PC-3 (cell line): ENCODE measurements around the gene ABCA2. TPM values are rescaled to one million over a fixed set of nuclear protein-coding genes. Genes with fewer than 3 reads are reported as not detected.

ENCODE experiments used
- ATAC-seq: fragments of 200-7000 bp; cut with Tn5 transposase; 2 replicates; pipeline ENCODE4 v1.9.1; 2020; ENCODE audit warnings: mild to moderate bottlenecking, moderate library complexity
- BruUV-seq: library from RNA; stranded (reverse); fragments of 400-500 nt; replicated peaks from 2 replicates; lab custom pipeline; 2021; lab: Mats Ljungman, UMichigan
- CTCF ChIA-PET: fragments of 300-600 bp; sonication (Branson Sonifier 250); formaldehyde crosslinking; loops from one replicate; lab custom pipeline; 2022; ENCODE audit warnings: antibody characterized with exemption; lab: Charles Lee
- POLR2A ChIA-PET: fragments of 300-600 bp; sonication (Branson Sonifier 250); formaldehyde crosslinking; loops from one replicate; lab custom pipeline; 2022; ENCODE audit warnings: antibody characterized with exemption; ENCODE audit not compliant: unreplicated experiment; lab: Charles Lee
- DNase-seq: peaks from one replicate; pipeline ENCODE4 v3.0.0-alpha.2; 2015
- H2AFZ ChIP-seq: fragments of 300-600 bp; sonication (generic); 2 replicates; pipeline ENCODE4 v1.6.0; 2016; ENCODE audit warnings: antibody characterized with exemption, low read length
- H3F3A ChIP-seq: fragments of 300-600 bp; sonication (generic); one replicate; pipeline ENCODE4 v1.6.0; 2017; ENCODE audit warnings: antibody characterized with exemption, low read length, control low read depth, mild to moderate bottlenecking; ENCODE audit not compliant: unreplicated experiment
- H3K27ac ChIP-seq: fragments of 300-600 bp; sonication (generic); 2 replicates; pipeline ENCODE4 v1.5.1; 2016; ENCODE audit warnings: mild to moderate bottlenecking, low read length
- H3K27me3 ChIP-seq: fragments of 300-600 bp; sonication (generic); 2 replicates; pipeline ENCODE4 v1.6.1; 2016; ENCODE audit warnings: low read length, mixed read lengths
- H3K36me3 ChIP-seq: fragments of 300-600 bp; sonication (generic); 2 replicates; pipeline ENCODE4 v1.6.1; 2016; ENCODE audit warnings: low read depth, mixed run types, low read length, mixed read lengths
- H3K4me1 ChIP-seq: fragments of 300-600 bp; sonication (generic); 2 replicates; pipeline ENCODE4 v1.5.1; 2016; ENCODE audit warnings: low read length; ENCODE audit not compliant: insufficient read depth
- H3K4me2 ChIP-seq: fragments of 300-600 bp; sonication (generic); 2 replicates; pipeline ENCODE4 v1.6.0; 2016; ENCODE audit warnings: low read length
- H3K4me3 ChIP-seq: fragments of 300-600 bp; sonication (generic); 2 replicates; pipeline ENCODE4 v1.5.1; 2016; ENCODE audit warnings: mild to moderate bottlenecking, low read length, mixed read lengths
- H3K79me2 ChIP-seq: fragments of 300-600 bp; sonication (generic); 2 replicates; pipeline ENCODE4 v1.6.1; 2017; ENCODE audit warnings: low read length, mixed read lengths
- H3K9ac ChIP-seq: fragments of 300-600 bp; sonication (generic); 2 replicates; pipeline ENCODE4 v1.6.0; 2016; ENCODE audit warnings: mild to moderate bottlenecking, low read length
- H3K9me2 ChIP-seq: fragments of 300-600 bp; sonication (generic); replicated peaks from 2 replicates; pipeline ENCODE4 v1.6.1; 2016; ENCODE audit warnings: mixed run types, low read length, mixed read lengths
- H3K9me3 ChIP-seq: fragments of 300-600 bp; sonication (generic); 2 replicates; pipeline ENCODE4 v1.6.1; 2016; ENCODE audit warnings: low read length, mixed read lengths
- H4K20me1 ChIP-seq: fragments of 300-600 bp; sonication (generic); 2 replicates; pipeline ENCODE4 v1.6.1; 2016; ENCODE audit warnings: low read length, mixed read lengths
- EZH2 ChIP-seq: fragments of 300-600 bp; sonication (generic); IDR thresholded peaks from one replicate; pipeline ENCODE4 v1.6.1; 2017; ENCODE audit warnings: antibody characterized with exemption, mild to moderate bottlenecking, low read length; ENCODE audit not compliant: unreplicated experiment
- EZH2phosphoT487 ChIP-seq: fragments of 300-600 bp; sonication (generic); IDR thresholded peaks from 2 replicates; pipeline ENCODE4 v1.6.1; 2018; ENCODE audit warnings: mild to moderate bottlenecking, antibody characterized with exemption, low read length, borderline replicate concordance
- intact Hi-C: fragments of 100-400 bp; cut with micrococcal nuclease; formaldehyde crosslinking; loops from 2 replicates; pipeline ENCODE4 v1.9.0; 2023
- total RNA-seq: library from RNA; depleted of rRNA; stranded (reverse); fragments of >200 nt; gene quantifications from 2 replicates; pipeline ENCODE4 v1.2.3, GENCODE V29; 2014
- TF ChIP-seq, protein P1 (sequence below): fragments of 300-600 bp; sonication (generic); conservative IDR thresholded peaks from 2 replicates; pipeline ENCODE4 v1.5.1; 2017; ENCODE audit warnings: antibody characterized with exemption, low read depth, mild to moderate bottlenecking, low read length

The ABCA2 gene
- total RNA-seq, 1 experiment from 2014 or later = 31.5 TPM

DNA sequence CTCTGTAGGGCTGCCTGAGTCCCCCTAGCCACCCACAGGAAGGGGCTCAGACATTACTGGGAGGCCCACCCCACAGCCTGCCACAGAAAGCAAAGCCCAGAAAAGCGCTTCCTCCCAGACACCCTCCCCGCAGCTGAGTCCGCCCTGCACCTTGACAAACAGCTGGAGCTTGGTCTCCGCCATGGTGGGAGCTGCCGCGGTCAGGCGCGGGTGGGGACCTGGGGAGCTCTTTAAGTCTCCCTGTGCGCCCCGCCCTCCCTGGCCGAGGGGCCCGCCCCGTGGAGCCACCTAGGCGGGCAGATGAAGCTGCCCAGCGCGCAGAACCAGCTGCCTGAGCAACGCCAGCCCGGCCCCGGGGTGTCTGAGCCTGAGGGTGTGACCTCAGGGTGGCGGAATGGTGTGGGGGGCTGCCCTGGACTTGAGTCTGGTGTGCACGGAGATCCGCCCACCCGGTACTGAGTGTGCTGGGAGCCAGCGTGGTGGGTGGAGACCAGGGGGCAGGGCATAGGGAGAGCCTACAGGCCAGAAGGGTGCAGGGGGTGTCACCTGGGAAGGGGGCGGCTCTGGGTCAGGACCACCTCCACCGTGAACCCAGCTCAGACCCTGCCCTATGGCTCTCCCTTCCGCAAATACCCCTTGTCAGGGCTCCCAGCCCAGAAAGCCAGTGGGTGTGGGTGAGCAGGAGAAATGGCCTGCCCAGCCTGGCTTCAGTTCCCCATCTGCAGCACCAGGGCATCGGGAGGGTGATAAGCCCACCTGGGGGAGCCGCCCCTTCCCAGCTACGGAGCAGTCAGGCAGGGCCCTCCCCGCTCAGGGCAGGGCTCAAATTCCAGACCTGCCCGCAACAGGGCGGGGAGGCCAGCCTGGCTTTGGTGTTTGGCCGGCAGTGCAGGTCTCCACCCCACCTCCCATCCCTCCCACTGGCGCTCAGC lies 31.4 kb downstream of the ABCA2 start, which contains the start of gene CLIC3:
Gene CLIC3 (minus strand): TSS at position 208 of the 932 bp plus-strand sequence. CDS start 25 bp downstream, at position 183.
- H4K20me1 ChIP-seq = no peaks in the 10 kb centered on the region
- peaks cover 16% of the 10 kb centered on the region for H3K79me2 ChIP-seq
- H2AFZ ChIP-seq = no peak within 1 kb of the TSS
- TF ChIP-seq EZH2 (no peak), EZH2phosphoT487 (no peak)
- TF ChIP-seq, protein P1, sequence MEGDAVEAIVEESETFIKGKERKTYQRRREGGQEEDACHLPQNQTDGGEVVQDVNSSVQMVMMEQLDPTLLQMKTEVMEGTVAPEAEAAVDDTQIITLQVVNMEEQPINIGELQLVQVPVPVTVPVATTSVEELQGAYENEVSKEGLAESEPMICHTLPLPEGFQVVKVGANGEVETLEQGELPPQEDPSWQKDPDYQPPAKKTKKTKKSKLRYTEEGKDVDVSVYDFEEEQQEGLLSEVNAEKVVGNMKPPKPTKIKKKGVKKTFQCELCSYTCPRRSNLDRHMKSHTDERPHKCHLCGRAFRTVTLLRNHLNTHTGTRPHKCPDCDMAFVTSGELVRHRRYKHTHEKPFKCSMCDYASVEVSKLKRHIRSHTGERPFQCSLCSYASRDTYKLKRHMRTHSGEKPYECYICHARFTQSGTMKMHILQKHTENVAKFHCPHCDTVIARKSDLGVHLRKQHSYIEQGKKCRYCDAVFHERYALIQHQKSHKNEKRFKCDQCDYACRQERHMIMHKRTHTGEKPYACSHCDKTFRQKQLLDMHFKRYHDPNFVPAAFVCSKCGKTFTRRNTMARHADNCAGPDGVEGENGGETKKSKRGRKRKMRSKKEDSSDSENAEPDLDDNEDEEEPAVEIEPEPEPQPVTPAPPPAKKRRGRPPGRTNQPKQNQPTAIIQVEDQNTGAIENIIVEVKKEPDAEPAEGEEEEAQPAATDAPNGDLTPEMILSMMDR = no peak
- intact Hi-C loops = loop anchor here (10.0 kb wide), 1 partner anchor 152 kb away; the partner anchor contains the start of genes AJM1 and PHPT1
- no peaks in the 10 kb centered on the region for H3F3A ChIP-seq
- H3K27ac ChIP-seq = no peak within 1 kb of the TSS
- CTCF ChIA-PET = interaction anchor here (0.7 to 1.4 kb wide), 5 partner anchors 33 to 52 kb away, joined by 3 to 9 read pairs (median 3); partner anchors contain the start of gene FBXW5
- no peak within 1 kb of the TSS for H3K9ac ChIP-seq
- peaks cover 27% of the 10 kb centered on the region for H3K4me1 ChIP-seq
- POLR2A ChIA-PET = interaction anchor here (0.7 kb wide), 1 partner anchor 82 kb away, joined by 3 read pairs; no protein-coding TSS in a partner anchor
- H3K27me3 ChIP-seq = no peaks in the 10 kb centered on the region
- peak within 1 kb of the TSS; percentile 58 for H3K4me3 ChIP-seq
- no TSS peak for BruUV-seq
- no peaks in the 10 kb centered on the region for H3K9me2 ChIP-seq
- H3K4me2 ChIP-seq = peak within 1 kb of the TSS; percentile 77
- no peaks in the 10 kb centered on the region; the same call in 1 of the 2 replicates for H3K36me3 ChIP-seq
- DNase-seq = peak; percentile 60
- H3K9me3 ChIP-seq = no peaks in the 10 kb centered on the region
- peak; percentile 49 for ATAC-seq

DNA sequence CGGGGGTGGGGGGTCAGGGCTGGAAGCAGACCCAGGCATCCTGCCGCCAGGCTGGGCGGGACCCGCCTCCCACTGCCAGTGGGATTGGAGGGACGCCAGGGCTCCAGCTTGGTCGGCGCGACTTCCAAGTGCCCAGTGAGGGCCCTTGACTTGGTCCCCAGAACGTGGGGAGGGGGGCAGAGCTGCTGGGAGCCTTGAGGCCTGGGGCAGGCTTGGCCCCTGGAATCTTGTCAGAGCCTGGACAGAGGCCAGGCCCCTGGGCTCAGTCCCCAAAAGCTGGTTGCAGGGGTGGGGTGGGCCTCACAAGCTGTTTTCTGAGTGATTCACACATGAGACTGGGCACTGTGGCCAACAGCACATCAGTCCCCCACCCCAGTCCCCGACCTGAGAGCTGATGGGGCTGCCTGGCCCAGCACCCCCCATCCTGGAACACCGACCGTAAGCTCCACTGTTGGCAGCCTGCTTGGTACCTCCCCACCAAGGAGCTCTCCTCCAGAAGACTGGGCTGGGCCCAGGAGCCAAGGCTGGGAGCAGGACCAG lies 32.2 kb downstream of the ABCA2 start:
- Histone ChIP-seq H2AFZ (no peak overlapping the region), H3K9me2 (no peaks in the 10 kb centered on the region), H3K79me2 (peaks cover 16% of the 10 kb centered on the region), H3K27ac (no peak overlapping the region), H3F3A (no peaks in the 10 kb centered on the region), H3K27me3 (no peaks in the 10 kb centered on the region), H3K4me1 (peaks cover 27% of the 10 kb centered on the region), H3K9me3 (no peaks in the 10 kb centered on the region), H4K20me1 (no peaks in the 10 kb centered on the region), H3K4me2 (peak overlapping the region; percentile 77), H3K9ac (no peak overlapping the region), H3K36me3 (no peaks in the 10 kb centered on the region; the same call in 1 of the 2 replicates), H3K4me3 (peak overlapping the region; percentile 58)
- TF ChIP-seq EZH2 (no peak), EZH2phosphoT487 (no peak)
- TF ChIP-seq, protein P1 = no peak
- ATAC-seq = peak; percentile 4; the same call in 1 of the 2 replicates
- POLR2A ChIA-PET = no interaction called here
- intact Hi-C loops = loop anchor here (10.0 kb wide), 1 partner anchor 151 kb away; the partner anchor contains the start of genes AJM1 and PHPT1
- CTCF ChIA-PET = interaction anchor here (0.7 to 1.4 kb wide), 5 partner anchors 34 to 52 kb away, joined by 3 to 9 read pairs (median 3); partner anchors contain the start of gene FBXW5
- DNase-seq = no peak
- no TSS peak for BruUV-seq
